Activated gamma-delta T cell treated with Interleukin-2 at 50 U/mL for 16 hours (primary cell): Measurements from ENCODE around the gene NXT1.
"Not testable (repeated sequence)": the region's sequence is repeated elsewhere in the genome, so short reads cannot be mapped to it uniquely, and the experiment has no call there.

Experiments used
- DNase-seq: peaks from one replicate; pipeline ENCODE4 v3.0.0-alpha.2; 2020

Gene NXT1

GRCh38 chr20:23350196-23350903, at the start of gene NXT1:
Gene NXT1, plus strand, starts transcription at chr20:23350791. Its CDS starts 3,251 bp downstream, at chr20:23354042.
- DNase-seq, result peak; percentile 95

- DNase-seq, result no peak
These were observed 49.0 kb upstream of the NXT1 start for GRCh38 chr20:23301436-23302050.

- DNase-seq, result no peak
These were observed 48.2 kb upstream of the NXT1 start for GRCh38 chr20:23302386-23302785.

- DNase-seq, result no peak
These were observed 47.8 kb upstream of the NXT1 start for GRCh38 chr20:23302801-23303200.

- no peak for DNase-seq
These were observed 47.1 kb upstream of the NXT1 start for GRCh38 chr20:23303325-23304102.

- DNase-seq, result no peak
These were observed 46.0 kb upstream of the NXT1 start for GRCh38 chr20:23304616-23305015.

- no peak for DNase-seq
These were observed 45.5 kb upstream of the NXT1 start for GRCh38 chr20:23305098-23305497.

GRCh38 chr20:23307393-23307792, 43.2 kb upstream of the NXT1 start:
- DNase-seq, result not testable (repeated sequence)

- DNase-seq, result no peak
These were observed 42.6 kb upstream of the NXT1 start for GRCh38 chr20:23308024-23308423.

GRCh38 chr20:23308908-23309307, 41.7 kb upstream of the NXT1 start:
- DNase-seq, result no peak

- DNase-seq, result no peak
These were observed 40.8 kb upstream of the NXT1 start for GRCh38 chr20:23309781-23310180.

- DNase-seq, result no peak
These were observed 38.6 kb upstream of the NXT1 start for GRCh38 chr20:23311947-23312506.

GRCh38 chr20:23313271-23313670, 37.3 kb upstream of the NXT1 start:
- DNase-seq, result no peak

- no peak for DNase-seq
These were observed 35.9 kb upstream of the NXT1 start for GRCh38 chr20:23314699-23315098.

GRCh38 chr20:23315099-23315498, 35.5 kb upstream of the NXT1 start:
- DNase-seq, result no peak

GRCh38 chr20:23316626-23317025, 34.0 kb upstream of the NXT1 start:
- DNase-seq, result no peak

- no peak for DNase-seq
These were observed 33.5 kb upstream of the NXT1 start for GRCh38 chr20:23317081-23317480.

GRCh38 chr20:23318347-23318746, 32.2 kb upstream of the NXT1 start:
- DNase-seq, result no peak

GRCh38 chr20:23320317-23320716, 30.3 kb upstream of the NXT1 start:
- no peak for DNase-seq

GRCh38 chr20:23325107-23325506, 25.5 kb upstream of the NXT1 start:
- no peak for DNase-seq

- no peak for DNase-seq
These were observed 23.8 kb upstream of the NXT1 start for GRCh38 chr20:23326774-23327173.

GRCh38 chr20:23327617-23328333, 22.8 kb upstream of the NXT1 start:
- no peak for DNase-seq
